Large intestine (tissue), 3 donors: ENCODE results near the gene OOEP. TPM values are rescaled to one million over a fixed set of nuclear protein-coding genes. Genes with fewer than 3 reads are reported as not detected.
"Not testable (repeated sequence)": the region's sequence is repeated elsewhere in the genome, so short reads cannot be mapped to it uniquely, and the experiment has no call there.

ENCODE experiments used
- DNase-seq, 2 donors: peaks; one replicate each; pipeline versions ENCODE4 v3.0.0 to v3.0.0-alpha.2; 2013
- H3K27ac ChIP-seq: one replicate; pipeline ENCODE4 v1.5.1; 2013; ENCODE audit warnings: low read length
- H3K27me3 ChIP-seq: 2 replicates; pipeline ENCODE4 v1.6.1; 2013; ENCODE audit warnings: low read length; ENCODE audit not compliant: control insufficient read depth, insufficient read depth
- H3K36me3 ChIP-seq: 2 replicates; pipeline ENCODE4 v1.6.1; 2013; ENCODE audit warnings: low read length; ENCODE audit not compliant: control insufficient read depth, insufficient read depth
- H3K4me1 ChIP-seq: one replicate; pipeline ENCODE4 v1.6.1; 2013; ENCODE audit warnings: low read length; ENCODE audit not compliant: control insufficient read depth, insufficient read depth
- H3K4me3 ChIP-seq: one replicate; pipeline ENCODE4 v1.5.1; 2013; ENCODE audit warnings: low read length
- H3K9me3 ChIP-seq: one replicate; pipeline ENCODE4 v1.6.1; 2013; ENCODE audit warnings: mild to moderate bottlenecking, low read depth, low read length, moderate library complexity; ENCODE audit not compliant: control insufficient read depth
- WGBS: methylation state at CpG from one replicate; pipeline ENCODE4 v1.1.5; 2013; ENCODE audit warnings: low lambda C conversion rate; ENCODE audit not compliant: insufficient coverage; 5-methylcytosine and 5-hydroxymethylcytosine counted together
- polyA plus RNA-seq: library from polyadenylated mRNA; unstranded; fragments of 120-200 nt; gene quantifications from one replicate; pipeline ENCODE4 v1.2.1, GENCODE V29; 2013

OOEP gene
- polyA plus RNA-seq, 1 donor = 0.43 TPM

- Histone ChIP-seq H3K27me3 (no peaks in the 10 kb centered on the region), H3K36me3 (no peaks in the 10 kb centered on the region), H3K27ac (no peak overlapping the region), H3K4me3 (no peak overlapping the region), H3K9me3 (peaks cover 3% of the 10 kb centered on the region), H3K4me1 (no peaks in the 10 kb centered on the region)
- WGBS = 83% methylated on average over 3 of the region's 10 CpGs
- DNase-seq = no peak
Measured at GRCh38 chr6:73389854-73390253, 20.2 kb upstream of the OOEP start.

- H3K27ac ChIP-seq = no peak overlapping the region
- H3K36me3 ChIP-seq = no peaks in the 10 kb centered on the region
- H3K9me3 ChIP-seq = no peaks in the 10 kb centered on the region
- H3K4me3 ChIP-seq = peak overlapping the region; percentile 48
- H3K27me3 ChIP-seq = no peaks in the 10 kb centered on the region
- peak; percentile 4 to 60 for DNase-seq
- WGBS = no CpG with 5 or more reads among the region's 38 CpGs
- H3K4me1 ChIP-seq = no peaks in the 10 kb centered on the region
Measured at GRCh38 chr6:73388800-73389512, 19.3 kb upstream of the OOEP start.

GRCh38 chr6:73388433-73388799 lies 18.7 kb upstream of the OOEP start:
- no peaks in the 10 kb centered on the region for H3K36me3 ChIP-seq
- no peaks in the 10 kb centered on the region for H3K4me1 ChIP-seq
- no peaks in the 10 kb centered on the region for H3K9me3 ChIP-seq
- H3K27ac ChIP-seq = no peak overlapping the region
- WGBS = no CpG with 5 or more reads among the region's 4 CpGs
- no peak for DNase-seq
- H3K27me3 ChIP-seq = no peaks in the 10 kb centered on the region
- H3K4me3 ChIP-seq = peak overlapping the region; percentile 48

- H3K27ac ChIP-seq = no peak overlapping the region
- DNase-seq = no peak
- no peaks in the 10 kb centered on the region for H3K9me3 ChIP-seq
- H3K4me3 ChIP-seq = no peak overlapping the region
- no peaks in the 10 kb centered on the region for H3K4me1 ChIP-seq
- no peaks in the 10 kb centered on the region for H3K36me3 ChIP-seq
- H3K27me3 ChIP-seq = no peaks in the 10 kb centered on the region
- WGBS = no CpG with 5 or more reads among the region's 6 CpGs
Measured at GRCh38 chr6:73382462-73383113, 12.9 kb upstream of the OOEP start.

GRCh38 chr6:73381531-73381930 lies 11.8 kb upstream of the OOEP start:
- H3K4me1 ChIP-seq, H3K36me3 ChIP-seq, DNase-seq, H3K27ac ChIP-seq, H3K4me3 ChIP-seq, H3K27me3 ChIP-seq, H3K9me3 ChIP-seq: not testable (repeated sequence)
- no CpG with 5 or more reads among the region's 10 CpGs for WGBS

GRCh38 chr6:73377225-73377624 lies 7.5 kb upstream of the OOEP start:
- no peaks in the 10 kb centered on the region for H3K36me3 ChIP-seq
- H3K4me1 ChIP-seq = no peaks in the 10 kb centered on the region
- H3K9me3 ChIP-seq = no peaks in the 10 kb centered on the region
- no peak overlapping the region for H3K4me3 ChIP-seq
- H3K27ac ChIP-seq = no peak overlapping the region
- no CpG with 5 or more reads among the region's 3 CpGs for WGBS
- no peaks in the 10 kb centered on the region for H3K27me3 ChIP-seq
- no peak for DNase-seq

GRCh38 chr6:73375216-73375615 lies 5.5 kb upstream of the OOEP start:
- WGBS = no CpG with 5 or more reads among the region's 1 CpG
- no peak overlapping the region for H3K4me3 ChIP-seq
- no peaks in the 10 kb centered on the region for H3K4me1 ChIP-seq
- H3K9me3 ChIP-seq = peaks cover 3% of the 10 kb centered on the region
- no peaks in the 10 kb centered on the region for H3K27me3 ChIP-seq
- no peak overlapping the region for H3K27ac ChIP-seq
- no peaks in the 10 kb centered on the region for H3K36me3 ChIP-seq
- DNase-seq = no peak

GRCh38 chr6:73372516-73372915 lies 2.8 kb upstream of the OOEP start:
- Histone ChIP-seq H3K27ac (no peak overlapping the region), H3K9me3 (peaks cover 6% of the 10 kb centered on the region), H3K27me3 (peaks cover 2% of the 10 kb centered on the region), H3K4me1 (no peaks in the 10 kb centered on the region), H3K36me3 (no peaks in the 10 kb centered on the region), H3K4me3 (no peak overlapping the region)
- DNase-seq = no peak
- WGBS = 96% methylated on average over 4 of the region's 10 CpGs

- DNase-seq = no peak
- H3K27me3 ChIP-seq = peaks cover 2% of the 10 kb centered on the region
- H3K9me3 ChIP-seq = peaks cover 6% of the 10 kb centered on the region
- WGBS = no CpG with 5 or more reads among the region's 4 CpGs
- H3K27ac ChIP-seq = no peak overlapping the region
- H3K36me3 ChIP-seq = no peaks in the 10 kb centered on the region
- no peaks in the 10 kb centered on the region for H3K4me1 ChIP-seq
- H3K4me3 ChIP-seq = no peak overlapping the region
Measured at GRCh38 chr6:73371984-73372383, 2.3 kb upstream of the OOEP start.

- H3K27ac ChIP-seq = no peak overlapping the region
- H3K9me3 ChIP-seq = peaks cover 6% of the 10 kb centered on the region
- no peak overlapping the region for H3K4me3 ChIP-seq
- H3K27me3 ChIP-seq = peaks cover 2% of the 10 kb centered on the region
- WGBS = 100% methylated on average over 1 of the region's 14 CpGs
- DNase-seq = no peak
- no peaks in the 10 kb centered on the region for H3K36me3 ChIP-seq
- H3K4me1 ChIP-seq = no peaks in the 10 kb centered on the region
Measured at GRCh38 chr6:73369157-73369556, 540 bp downstream of the OOEP start.

GRCh38 chr6:73368675-73369074 lies 1.0 kb downstream of the OOEP start:
- Histone ChIP-seq H3K27me3 (peaks cover 2% of the 10 kb centered on the region), H3K27ac (no peak overlapping the region), H3K4me1 (no peaks in the 10 kb centered on the region), H3K36me3 (no peaks in the 10 kb centered on the region), H3K4me3 (no peak overlapping the region), H3K9me3 (peaks cover 6% of the 10 kb centered on the region)
- no peak for DNase-seq
- WGBS = no CpG with 5 or more reads among the region's 4 CpGs
